CD4-positive, alpha-beta T cell treated with Interleukin-4 for 4 hours (primary cell): ENCODE results near the gene CNBD2.
"Not testable (repeated sequence)": the region's sequence is repeated elsewhere in the genome, so short reads cannot be mapped to it uniquely, and the experiment has no call there.

Experiments used
- DNase-seq: peaks from one replicate; pipeline ENCODE4 v3.0.0-alpha.2; 2020

CNBD2 gene

GRCh38 chr20:36028106-36028808 is 59.9 kb downstream of the CNBD2 start:
- no peak for DNase-seq

GRCh38 chr20:36030149-36030548 is 61.8 kb downstream of the CNBD2 start:
- DNase-seq = no peak

GRCh38 chr20:36031806-36032205 is 63.4 kb downstream of the CNBD2 start:
- DNase-seq = no peak

GRCh38 chr20:36034875-36035274 is 66.5 kb downstream of the CNBD2 start:
- no peak for DNase-seq

DNA sequence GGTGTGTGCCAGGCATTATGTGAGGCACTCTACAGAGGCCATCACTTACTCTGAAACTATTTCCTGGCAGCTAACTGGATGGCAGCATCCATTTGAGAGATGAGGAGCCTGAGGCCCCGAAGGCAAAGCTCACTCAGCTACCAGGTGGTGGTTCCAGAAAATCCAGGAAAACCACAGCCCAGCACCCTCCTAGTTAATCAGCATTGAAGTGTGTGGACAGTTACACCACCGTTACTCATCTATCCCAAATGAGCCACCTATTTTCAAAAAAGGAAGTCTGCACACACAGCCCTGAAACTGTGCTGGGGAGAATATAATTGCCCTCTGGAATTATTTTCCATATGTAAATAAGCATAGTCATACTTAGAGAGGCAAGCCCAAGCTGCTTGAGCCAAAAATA is 67.4 kb downstream of the CNBD2 start:
- DNase-seq = no peak

GRCh38 chr20:36036688-36037087 is 68.3 kb downstream of the CNBD2 start:
- DNase-seq = no peak

DNA sequence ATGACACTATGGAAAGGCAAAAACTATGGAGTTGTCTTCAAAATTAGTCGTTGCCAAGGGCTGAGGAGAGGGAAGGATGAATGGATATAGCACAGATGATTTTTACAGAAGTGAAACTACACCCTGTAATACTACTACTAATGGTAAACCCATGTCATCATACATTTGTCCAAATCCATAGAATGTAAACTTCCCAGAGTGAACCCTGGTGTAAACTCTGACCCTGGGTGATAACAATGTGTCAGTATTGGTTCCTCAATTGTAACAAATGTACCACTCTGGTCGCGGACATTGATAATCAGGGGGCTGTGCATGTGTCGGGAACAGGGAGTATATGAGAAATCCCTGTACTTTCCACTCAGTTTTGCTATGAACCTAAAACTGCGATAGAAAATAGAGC is 72.2 kb downstream of the CNBD2 start:
- DNase-seq = no peak

GRCh38 chr20:36043441-36043840 is 75.1 kb downstream of the CNBD2 start:
- no peak for DNase-seq

DNA sequence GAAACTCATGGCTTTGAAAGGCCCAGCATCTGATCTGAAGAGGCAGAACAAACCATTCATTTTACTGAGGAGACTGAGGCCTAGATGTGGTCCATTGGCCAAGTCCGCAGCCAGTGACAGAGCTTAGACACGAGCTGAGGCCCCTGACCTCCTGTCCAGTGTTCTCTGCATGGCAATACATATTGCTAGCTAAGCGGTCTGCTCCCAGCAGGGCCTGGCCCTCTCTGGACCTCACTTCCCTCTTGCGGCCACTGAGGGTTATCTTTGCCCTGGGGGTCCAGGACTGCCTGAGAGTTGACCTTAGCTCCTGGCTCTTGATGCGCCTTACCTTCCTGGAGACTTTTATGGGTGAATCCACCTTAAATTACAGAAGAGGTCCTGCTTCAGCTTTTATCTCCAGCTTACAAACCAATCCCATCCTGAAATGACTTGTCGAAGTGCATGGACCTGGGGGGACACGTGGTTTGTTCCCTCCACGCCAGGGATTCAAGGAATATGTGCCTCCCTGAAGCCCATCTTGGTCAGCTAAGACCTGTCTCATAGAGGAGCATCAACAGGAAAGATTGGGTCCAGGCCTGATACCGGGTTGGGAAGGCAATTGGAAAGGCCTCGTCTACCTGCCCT is 75.6 kb downstream of the CNBD2 start:
- no peak for DNase-seq

GRCh38 chr20:36045373-36045714 is 77.0 kb downstream of the CNBD2 start:
- no peak for DNase-seq

- not testable (repeated sequence) for DNase-seq
Measured at GRCh38 chr20:36046073-36046798, 77.8 kb downstream of the CNBD2 start.

DNA sequence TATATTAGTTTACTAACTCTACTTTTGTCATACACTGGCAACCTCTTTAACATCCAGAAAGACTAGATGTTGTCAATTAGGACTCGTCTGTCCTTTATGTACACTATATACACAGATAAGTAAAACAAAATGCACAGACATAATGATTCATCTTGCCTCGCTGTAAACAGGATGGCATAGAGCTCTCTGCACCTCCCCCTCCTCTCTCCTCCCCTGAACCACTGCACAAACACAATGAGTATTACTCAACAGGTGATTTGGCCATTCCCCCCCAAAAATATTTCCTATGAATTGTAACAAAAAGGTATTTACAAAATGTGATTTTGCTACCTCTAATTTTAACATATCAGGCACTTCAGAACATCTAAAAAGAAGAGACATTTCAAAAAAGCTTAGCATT is 81.0 kb downstream of the CNBD2 start:
- DNase-seq = peak; percentile 61

GRCh38 chr20:36050436-36051317 is 82.3 kb downstream of the CNBD2 start:
- DNase-seq = peak; percentile 91

- no peak for DNase-seq
Measured at GRCh38 chr20:36051318-36052116, 83.1 kb downstream of the CNBD2 start.

- DNase-seq = no peak
Measured at GRCh38 chr20:36052117-36052513, 83.7 kb downstream of the CNBD2 start.

- DNase-seq = not testable (repeated sequence)
Measured at GRCh38 chr20:36053863-36054518, 85.6 kb downstream of the CNBD2 start.

GRCh38 chr20:36055145-36055544 is 86.8 kb downstream of the CNBD2 start:
- no peak for DNase-seq

DNA sequence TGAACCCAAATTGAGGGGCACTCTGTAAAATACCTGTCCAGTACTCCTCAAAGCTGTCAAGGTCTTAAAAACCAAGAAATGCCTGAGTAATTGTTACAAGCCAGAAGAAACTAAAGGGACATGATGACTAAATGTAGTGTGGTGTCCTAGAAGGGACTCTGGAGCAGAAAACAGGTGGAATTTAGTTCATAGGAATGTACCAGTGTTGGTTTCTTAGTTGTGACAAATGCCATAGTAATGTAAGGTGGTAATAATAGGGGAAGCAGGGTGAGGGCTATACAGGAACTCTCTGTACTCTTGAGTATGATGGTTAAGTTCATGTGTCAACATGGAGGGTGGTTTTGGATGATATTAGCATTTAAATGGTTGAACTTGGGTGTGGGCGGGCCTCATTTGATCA is 92.3 kb downstream of the CNBD2 start:
- DNase-seq = no peak

GRCh38 chr20:36061754-36062153 is 93.4 kb downstream of the CNBD2 start:
- no peak for DNase-seq

DNA sequence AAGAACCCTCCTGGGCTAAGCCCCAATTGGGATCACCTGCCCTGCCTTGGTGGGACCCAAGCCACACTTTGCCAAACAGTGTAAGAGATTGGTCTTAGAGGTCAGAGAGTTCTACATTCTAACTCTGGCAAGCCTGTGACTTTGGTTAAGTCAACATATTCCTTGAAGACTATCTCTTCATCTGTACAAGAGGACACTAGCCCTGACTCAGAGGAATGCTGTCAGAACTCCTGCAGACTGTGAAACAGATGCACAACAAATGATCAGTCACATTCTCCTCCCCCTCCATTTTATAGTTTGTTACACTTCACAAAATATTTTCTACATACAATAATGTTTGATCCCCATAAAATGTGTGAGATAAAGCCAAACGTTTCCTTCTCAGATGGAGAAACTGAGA is 94.4 kb downstream of the CNBD2 start:
- no peak for DNase-seq

- DNase-seq = no peak
Measured at GRCh38 chr20:36063916-36064657, 95.7 kb downstream of the CNBD2 start.
